ENCODE measurements around the gene POU3F3.

Gene POU3F3

DNA sequence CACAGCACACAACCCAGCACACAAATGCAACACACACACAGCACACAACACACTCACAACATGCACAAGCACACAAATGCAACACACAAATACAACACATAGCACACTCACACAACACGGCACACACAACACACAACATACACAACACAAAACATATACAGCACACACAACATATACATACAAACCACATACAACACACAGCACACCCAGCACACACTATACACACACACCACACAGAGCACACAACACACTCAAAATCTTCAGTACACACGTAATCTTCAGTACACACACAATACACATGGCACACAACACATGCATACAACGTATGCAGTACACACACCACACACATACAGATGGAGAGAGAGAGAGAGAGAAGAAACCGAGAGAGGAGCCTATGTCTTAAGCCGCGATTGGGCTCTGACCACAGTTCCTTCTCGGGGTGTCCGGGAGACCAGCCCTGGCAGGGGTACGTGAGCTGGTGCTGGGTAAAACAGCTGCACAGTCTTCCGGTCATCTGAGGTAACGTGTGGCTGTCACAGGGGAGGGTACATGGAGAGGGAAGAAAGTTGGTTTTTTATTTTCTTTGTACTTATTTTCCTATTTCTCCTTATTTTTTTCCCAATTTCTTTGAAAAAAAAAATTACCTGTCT is 25.1 kb downstream of the POU3F3 start:
- DNase-seq: no peak

DNA sequence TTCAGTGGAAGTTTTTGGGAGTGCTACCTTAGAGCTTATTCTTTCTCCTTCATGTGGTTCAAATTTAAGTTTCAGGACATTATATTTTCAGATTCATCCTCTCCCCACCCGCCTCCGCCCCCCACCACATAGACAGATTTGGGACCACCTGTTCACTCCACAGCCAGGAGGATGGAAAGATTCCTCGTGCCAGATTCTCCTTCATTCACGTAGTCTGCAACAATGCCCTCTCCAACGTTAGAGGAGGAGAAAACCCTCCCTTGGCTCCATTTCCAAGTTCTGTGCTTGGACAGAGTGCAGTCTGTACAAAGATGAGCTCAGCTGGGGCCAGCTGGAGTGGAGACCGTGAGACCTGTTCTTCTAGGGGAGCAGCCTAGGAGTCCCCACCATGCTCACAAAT is 26.2 kb downstream of the POU3F3 start:
- DNase-seq: no peak

DNA sequence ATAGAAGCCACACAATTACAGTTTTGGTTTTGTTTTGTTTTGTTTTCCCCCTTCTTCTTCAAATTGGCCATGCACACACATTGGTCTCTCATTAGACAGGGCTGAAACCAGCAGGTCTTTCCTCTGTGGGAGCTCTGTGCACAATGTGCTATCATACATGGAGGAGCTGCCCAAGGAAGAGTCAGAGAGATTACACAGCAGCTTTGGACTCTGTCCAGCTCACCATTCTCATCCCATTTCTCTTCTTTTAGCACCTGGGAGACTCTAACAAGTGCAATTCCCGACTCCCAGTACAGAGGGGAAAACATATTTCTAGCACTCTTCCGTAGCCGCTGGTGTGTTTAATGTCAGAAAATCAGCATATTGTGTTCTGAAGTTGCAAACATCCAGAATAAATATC is 29.4 kb downstream of the POU3F3 start:
- no peak for DNase-seq

DNA sequence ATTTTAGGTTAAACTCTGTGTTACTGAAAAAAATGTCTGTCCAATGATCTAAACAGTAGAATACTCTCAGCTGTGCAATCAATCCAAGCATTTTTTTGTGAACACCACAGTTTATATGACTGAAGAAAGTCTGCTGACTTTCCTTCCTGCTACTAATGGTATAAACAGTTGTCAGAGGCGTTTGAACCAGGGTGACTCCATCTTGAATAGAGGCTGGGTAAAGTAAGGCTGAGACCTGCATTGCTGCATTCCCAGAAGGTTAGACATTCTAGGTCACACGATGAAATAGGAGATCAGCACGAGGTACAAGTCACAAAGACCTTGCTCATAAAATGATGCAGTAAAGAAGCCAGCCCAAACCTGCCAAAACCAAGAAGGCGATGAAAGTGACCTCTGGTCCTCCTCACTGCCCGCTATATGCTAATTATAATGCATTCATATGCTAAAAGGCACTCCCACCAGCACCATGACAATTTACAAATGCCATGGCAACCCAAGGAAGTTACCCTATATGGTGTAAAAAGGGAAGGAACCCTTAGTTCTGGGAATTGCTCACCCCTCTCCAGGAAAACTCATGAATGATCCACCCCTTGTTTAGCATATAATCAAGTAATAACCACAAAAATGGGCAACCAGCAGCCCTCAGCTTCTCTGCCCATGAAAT is 31.3 kb downstream of the POU3F3 start:
- no peak for DNase-seq

DNA sequence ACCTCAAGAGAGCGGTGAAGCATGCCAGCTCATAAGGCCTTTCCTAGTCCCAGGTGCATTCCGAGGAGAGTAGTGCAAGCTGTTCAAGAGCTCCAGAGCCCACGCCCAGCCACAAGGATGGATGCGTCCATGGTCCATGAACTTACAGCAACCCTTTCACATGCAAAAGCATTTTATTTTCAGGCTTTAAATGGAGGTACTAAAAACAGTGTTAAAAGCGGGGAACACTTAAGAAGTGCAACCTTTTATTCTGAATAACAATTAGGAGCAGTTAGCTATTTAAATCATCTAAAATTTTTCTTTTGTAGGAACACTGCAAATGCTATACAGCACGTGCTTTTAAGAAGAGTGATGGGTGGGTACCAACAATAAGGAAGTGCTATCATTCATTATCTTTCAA is 33.8 kb downstream of the POU3F3 start:
- no peak for DNase-seq

DNA sequence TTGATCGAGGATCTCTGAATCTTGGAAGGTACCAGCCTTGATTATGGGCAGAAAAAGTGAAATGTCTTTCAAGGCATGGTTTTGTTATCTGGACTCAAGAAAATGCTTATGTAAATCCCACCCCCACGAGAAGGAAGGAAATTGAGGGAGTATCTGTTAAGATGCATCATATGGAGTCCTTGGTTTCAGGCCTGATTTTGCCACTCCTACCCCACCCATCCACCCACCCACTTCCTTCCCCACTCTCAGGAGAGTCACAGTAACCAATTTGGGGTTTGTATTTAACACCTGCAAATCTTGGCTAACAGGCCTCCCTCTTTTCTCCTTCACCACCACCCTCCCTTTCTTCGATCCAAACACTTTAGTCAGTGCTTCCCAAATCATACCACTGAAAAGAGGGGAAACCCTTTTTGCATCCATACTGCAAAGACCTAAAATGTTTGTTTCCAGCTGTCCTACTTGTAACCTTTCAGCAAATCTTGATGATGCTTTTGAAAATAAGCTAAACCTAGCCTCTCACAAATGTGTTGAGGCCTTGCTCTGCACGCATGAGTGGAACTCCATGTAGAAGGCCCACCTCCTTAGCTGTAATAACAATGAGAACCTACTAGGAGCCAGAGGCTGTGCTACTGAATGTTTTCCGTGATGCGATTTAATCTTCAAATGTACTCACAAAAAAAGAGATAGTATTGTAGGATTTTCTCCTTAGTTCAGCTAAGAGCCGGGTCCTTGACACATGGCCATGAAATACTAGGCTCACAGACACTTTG is 34.8 kb downstream of the POU3F3 start:
- DNase-seq: no peak

DNA sequence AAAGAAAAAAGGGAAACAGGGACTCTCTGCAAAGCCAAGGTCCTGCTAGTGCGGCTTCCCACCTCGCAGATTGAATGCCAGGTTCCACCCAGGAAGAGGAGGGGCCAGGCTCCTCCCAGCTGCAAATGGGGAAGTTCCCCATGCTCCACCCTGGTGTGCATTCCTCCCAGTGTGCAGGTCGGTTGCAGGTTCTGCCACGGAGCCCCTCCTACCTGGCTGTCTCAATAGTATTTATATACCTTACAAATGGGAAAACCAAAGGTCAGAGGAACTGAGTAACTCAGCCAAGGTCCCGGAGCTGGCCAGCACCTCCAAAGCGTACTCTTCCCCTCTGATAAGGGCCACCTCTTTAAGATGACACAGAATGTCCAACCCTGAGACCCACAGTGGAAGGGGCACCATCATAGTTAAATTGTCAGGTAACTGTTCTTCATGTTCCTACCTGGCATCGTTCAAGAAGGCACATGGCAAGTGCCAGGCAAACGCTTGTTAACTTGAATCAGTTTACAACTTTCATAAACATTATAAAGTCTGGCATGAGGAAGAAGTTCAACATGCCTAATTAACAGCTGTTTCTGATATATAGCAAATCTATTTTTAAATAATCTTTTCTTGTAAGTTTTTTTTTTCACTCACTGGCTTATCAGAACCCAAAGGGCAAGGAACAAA is 35.5 kb downstream of the POU3F3 start:
- no peak for DNase-seq

DNA sequence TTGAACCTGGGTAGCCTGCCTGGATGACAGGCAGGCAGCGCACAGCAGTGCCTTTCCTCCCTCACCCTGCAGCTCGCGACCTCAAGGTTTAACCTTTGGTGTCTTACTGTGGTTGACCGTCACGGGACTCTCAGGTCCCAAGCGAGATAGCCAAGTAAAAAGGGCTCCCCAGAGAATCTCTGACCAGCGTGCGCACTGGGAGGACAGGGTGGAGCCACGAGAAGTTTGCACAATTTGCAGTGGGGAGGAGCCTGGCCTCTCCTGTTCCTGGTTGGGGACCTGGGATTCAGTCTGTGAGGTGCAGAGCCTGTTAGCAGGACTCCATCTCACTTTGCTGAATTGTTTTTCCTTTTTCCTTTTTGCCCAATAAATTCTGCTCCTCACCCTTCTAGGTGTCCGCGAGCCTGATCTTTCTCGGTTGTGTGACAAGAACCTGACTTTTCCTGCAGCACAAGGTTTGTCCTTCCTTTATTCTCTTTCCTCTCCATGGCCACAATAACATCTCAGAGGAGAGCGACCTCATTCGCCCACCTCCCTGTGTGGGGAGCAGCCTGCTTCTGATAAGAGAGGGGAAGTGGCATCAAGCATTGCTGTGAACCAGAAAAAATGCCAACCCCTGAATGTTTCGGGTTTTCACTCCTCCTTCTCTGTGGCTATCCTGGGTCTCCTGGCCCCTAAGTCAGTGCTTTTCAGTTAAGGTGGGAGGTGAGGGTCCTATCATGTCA is 36.2 kb downstream of the POU3F3 start:
- no peak for DNase-seq

DNA sequence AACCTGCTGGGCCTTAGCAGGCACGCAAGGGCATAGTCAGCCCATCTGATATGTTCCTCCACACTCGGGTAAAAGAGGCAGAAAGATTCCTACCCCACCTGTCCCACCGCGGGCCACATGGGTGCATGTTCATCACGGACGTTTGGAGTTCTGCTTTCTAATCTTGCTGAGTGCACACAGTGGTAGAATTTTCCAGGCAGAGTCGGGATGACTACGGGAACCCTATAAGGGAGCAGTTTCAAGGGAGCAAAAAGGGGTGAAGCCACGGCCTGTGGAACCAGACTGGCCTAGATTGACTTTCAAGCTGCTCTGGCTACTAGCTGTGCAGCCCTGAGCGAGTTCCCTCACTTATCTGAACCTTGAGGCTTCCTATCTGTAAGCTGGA is 36.8 kb downstream of the POU3F3 start:
- no peak for DNase-seq

DNA sequence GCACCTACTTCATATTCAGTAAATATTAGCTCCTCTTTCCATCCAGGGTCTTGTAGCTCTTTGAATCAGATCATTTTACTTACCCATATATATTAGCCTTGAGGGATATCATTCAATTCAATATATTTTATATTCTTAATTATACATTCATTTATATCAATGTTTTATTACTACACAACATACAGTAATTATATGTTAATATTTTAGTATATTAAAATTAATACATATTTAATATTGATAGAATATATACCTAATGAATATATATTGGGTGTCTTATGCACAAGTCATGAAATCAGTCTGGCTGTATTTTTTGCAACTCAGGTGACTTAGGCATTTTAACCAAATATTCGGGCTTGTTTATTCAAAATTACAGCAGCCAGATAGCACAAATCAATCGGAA is 37.2 kb downstream of the POU3F3 start:
- DNase-seq: no peak

DNA sequence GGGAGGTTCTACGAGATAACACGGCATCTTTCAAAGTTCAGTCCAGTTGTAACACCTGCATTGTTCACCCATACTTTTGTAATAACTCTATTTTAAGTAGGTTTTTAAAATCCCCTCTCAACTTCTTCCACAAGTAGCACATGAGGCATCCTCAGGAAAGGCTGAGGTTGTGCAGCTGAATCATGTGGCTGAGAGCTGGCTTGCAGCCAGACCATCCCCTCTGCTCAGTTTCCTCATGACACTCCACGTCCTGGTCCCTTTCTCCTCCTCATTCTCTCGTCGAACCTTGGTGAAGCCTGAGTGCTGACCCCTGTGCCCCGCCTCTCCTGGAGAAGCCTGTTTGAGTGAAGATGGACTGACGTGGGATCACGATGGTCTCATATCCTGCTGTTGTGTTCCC is 42.5 kb downstream of the POU3F3 start:
- no peak for DNase-seq

DNA sequence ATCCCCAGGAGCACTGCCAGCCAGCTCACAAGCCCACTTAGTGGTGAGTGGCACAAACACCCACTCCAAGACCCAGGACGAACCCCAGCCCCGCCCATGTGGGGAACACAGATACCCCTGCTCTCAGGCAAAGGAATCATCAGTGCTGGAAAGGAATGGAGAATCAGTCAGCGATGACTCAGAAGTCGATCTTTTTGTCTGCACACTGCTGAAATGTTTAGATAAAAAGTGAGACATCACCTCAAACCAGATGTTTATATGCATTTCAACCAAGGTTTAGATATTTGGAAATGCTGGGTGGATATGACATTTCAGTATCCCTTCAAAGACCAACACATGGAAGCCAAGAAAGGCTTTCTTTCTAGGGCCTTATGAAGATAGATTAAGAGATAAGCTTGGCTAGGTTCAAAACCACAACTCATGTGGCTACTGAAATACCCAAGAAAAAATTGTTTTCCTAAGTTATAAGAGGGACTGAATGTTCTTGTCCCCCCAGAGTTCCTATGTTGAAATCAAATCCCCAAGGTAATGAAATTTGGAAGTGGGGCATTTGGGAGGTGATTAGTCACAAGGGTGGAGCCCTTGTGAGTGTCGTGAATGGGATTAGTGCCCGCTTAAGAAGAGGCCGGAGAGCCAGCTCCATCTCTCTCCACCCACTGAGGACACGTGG is 43.7 kb downstream of the POU3F3 start:
- no peak for DNase-seq

DNA sequence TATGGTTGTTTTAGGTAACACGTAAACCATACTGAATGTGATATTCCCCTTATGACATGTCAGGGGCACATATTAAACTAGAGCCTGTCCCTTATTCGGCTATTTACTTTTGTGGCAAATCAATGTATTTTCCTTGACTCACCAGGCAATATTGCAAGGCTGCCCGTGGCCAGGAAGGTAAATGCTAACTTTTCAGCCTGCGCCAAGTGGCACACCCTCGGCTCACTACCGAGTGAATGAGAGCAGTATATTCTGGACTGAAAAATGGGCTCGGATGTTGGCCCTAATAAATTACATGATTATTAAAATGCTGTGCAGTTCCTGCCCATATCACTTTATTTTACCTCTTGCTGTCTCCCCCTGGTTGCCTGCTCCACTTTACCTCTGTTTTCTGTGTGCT is 46.7 kb downstream of the POU3F3 start:
- no peak for DNase-seq

DNA sequence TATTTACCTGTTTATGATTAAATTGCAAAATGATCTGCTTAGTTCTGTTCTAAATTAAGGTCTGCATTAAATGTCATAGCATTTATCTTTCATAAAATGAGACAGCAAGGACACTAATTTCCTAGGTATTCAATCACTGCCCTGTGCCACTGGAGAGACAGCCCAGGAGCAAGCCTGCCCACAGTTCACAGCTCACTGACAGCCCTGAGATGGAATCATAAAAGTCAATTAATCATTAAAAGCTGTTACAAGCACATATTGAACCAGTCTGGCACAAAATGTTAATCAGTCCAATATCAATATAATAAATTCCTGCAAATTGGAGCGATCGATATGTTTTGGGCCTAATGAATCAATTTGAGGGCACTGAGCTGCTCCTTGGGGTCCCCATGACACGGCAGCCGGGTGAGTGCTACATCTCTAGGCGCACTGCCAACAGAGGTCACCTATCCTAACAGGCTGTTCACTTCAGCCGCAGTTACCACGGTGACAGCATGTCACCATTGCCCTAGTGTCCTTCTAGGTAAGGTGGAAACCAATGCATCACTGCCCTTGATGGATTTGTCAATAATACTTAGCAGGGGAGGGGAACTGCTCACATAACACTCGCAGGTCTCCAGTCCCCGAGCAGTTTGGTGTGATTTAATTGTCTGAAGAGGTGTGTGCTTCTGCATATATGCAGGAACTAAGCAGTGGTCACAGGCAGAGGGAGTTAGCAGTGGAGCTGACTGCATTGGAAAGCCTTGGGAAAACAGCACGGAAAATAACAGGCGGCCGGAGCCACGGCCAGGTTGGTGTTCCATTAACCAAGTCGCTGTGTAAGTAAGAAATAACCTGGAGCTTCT is 47.3 kb downstream of the POU3F3 start:
- DNase-seq: no peak

DNA sequence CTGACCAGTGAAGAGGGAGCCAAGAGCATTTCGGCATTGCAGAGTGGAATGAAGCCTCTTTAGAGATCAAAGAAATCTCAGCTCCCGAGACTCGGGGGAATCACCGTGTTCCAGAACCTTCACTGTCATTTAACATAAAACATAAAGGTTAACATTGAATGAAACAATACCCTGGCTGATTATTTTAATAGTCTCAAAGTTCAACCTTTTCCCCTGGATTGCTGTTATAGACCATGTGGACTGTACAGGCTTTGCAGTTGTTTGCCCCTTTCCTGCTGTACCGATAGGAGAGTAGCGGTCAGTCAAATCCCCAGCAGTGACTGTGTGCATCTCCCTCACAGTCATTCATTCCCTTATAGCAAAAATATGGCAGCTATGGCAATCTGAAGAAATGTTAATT is 48.4 kb downstream of the POU3F3 start:
- no peak for DNase-seq
